OCI-LY3 (cell line): ENCODE measurements around the gene DLD.

ENCODE experiments used
- CTCF ChIP-seq: fragments of 200-600, 300-600 bp; sonication (generic); IDR thresholded peaks from 2 replicates; pipeline ENCODE4 v1.5.1; 2014; ENCODE audit warnings: antibody characterized with exemption, low read length, low read depth
- EZH2phosphoT487 ChIP-seq: fragments of 200-600 bp; shearing (Covaris generic); IDR thresholded peaks from 2 replicates; pipeline ENCODE4 v1.6.1; 2018; ENCODE audit warnings: antibody characterized with exemption, mixed run types, low read depth

- TF ChIP-seq CTCF = no peak
- no peak for TF ChIP-seq EZH2phosphoT487
Measured at GRCh38 chr7:107962817-107963216, 71.8 kb downstream of the DLD start.
